SH-SY5Y (cell line): Measurements from ENCODE around the gene UBAP2.

Experiments
- GATA2 ChIP-seq: IDR thresholded peaks from 2 replicates; pipeline ENCODE4 v1.6.1; 2011; ENCODE audit warnings: mild to moderate bottlenecking, low read depth, low read length
- GATA3 ChIP-seq: IDR thresholded peaks from 2 replicates; pipeline ENCODE4 v1.6.1; 2011; ENCODE audit warnings: low read depth, mild to moderate bottlenecking, low read length, moderate library complexity

DNA sequence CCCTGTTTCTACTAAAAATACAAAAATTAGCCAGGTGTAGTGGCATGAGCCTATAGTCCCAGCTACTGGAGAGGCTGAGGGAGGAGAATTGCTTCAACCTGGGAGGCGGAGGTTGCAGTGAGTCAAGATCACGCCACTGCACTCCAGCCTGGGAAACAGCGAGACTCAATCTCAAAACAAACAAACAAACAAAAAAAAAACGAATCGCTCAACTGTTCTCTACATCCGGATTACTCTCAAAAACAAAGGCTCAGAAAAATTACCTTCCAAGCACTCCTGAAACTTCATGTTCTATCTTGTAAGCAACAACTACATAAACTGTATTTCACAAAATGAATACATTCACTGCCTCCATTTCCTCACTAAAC, 14.0 kb downstream of the UBAP2 start:
- TF ChIP-seq GATA2, result no peak
- no peak for TF ChIP-seq GATA3
